Panc1 (cell line): ENCODE data around the gene GPBAR1. TPM values are rescaled to one million over a fixed set of nuclear protein-coding genes. Genes with fewer than 3 reads are reported as not detected.

Experiments used
- ATAC-seq: fragments of 200-7000 bp; cut with Tn5 transposase; 2 replicates; pipeline ENCODE4 v1.9.1; 2020; ENCODE audit warnings: mild to moderate bottlenecking, moderate library complexity
- BruUV-seq: library from RNA; stranded (reverse); fragments of 400-500 nt; replicated peaks from 2 replicates; lab custom pipeline; 2021; lab: Mats Ljungman, UMichigan
- CTCF ChIA-PET: fragments of 300-600 bp; sonication (Branson Sonifier 250); formaldehyde crosslinking; loops from one replicate; lab custom pipeline; 2022; ENCODE audit warnings: antibody characterized with exemption; lab: Charles Lee
- POLR2A ChIA-PET: fragments of 300-600 bp; sonication (Branson Sonifier 250); formaldehyde crosslinking; loops from one replicate; lab custom pipeline; 2022; ENCODE audit warnings: antibody characterized with exemption; lab: Charles Lee
- DNase-seq: peaks from one replicate; pipeline ENCODE4 v3.0.0-alpha.2; 2010; ENCODE audit warnings: low read depth, low spot score
- H3K27ac ChIP-seq: 2 replicates; pipeline ENCODE4 v1.5.1; 2011; ENCODE audit warnings: mild to moderate bottlenecking, low read length, inconsistent platforms
- H3K27me3 ChIP-seq: fragments of 200-500 bp; sonication (Bioruptor generic); 2 replicates; pipeline ENCODE4 v1.6.0; 2014; ENCODE audit warnings: low read length, inconsistent platforms; ENCODE audit not compliant: control insufficient read depth, insufficient read depth
- H3K36me3 ChIP-seq: fragments of 200-500 bp; sonication (Bioruptor generic); 2 replicates; pipeline ENCODE4 v1.5.1; 2014; ENCODE audit warnings: inconsistent platforms, mild to moderate bottlenecking, low read length, moderate library complexity; ENCODE audit not compliant: control insufficient read depth, insufficient read depth
- H3K4me1 ChIP-seq: 2 replicates; pipeline ENCODE4 v1.5.1; 2011; ENCODE audit warnings: inconsistent platforms, mild to moderate bottlenecking, low read length, moderate library complexity; ENCODE audit not compliant: control insufficient read depth, insufficient read depth
- H3K4me3 ChIP-seq, 2 experiments: 2 replicates each; pipeline ENCODE4 v1.5.1; 2011 to 2012; ENCODE audit warnings: low read depth in 2 of 2, low read length in 2 of 2, mild to moderate bottlenecking in 2 of 2, inconsistent platforms in 1 of 2, moderate library complexity in 1 of 2
- H3K9me3 ChIP-seq: fragments of 200-500 bp; sonication (Bioruptor generic); 2 replicates; pipeline ENCODE4 v1.5.1; 2014; ENCODE audit warnings: low read depth, mild to moderate bottlenecking, inconsistent platforms, low read length, moderate library complexity; ENCODE audit not compliant: control insufficient read depth, insufficient read depth
- CTCF ChIP-seq: fragments of 450-650 bp; IDR thresholded peaks from 2 replicates; pipeline ENCODE4 v1.5.1; 2017; ENCODE audit warnings: mild to moderate bottlenecking
- POLR2AphosphoS5 ChIP-seq: IDR thresholded peaks from 2 replicates; pipeline ENCODE4 v1.6.1; 2012; ENCODE audit warnings: mild to moderate bottlenecking, low read depth, low read length, moderate library complexity
- REST ChIP-seq, 2 experiments: IDR thresholded peaks; 2 replicates each; pipeline ENCODE4 v1.6.1; 2011 to 2012; ENCODE audit warnings: low read depth in 2 of 2, control low read depth in 1 of 2, low read length in 1 of 2, mild to moderate bottlenecking in 1 of 2, moderate library complexity in 1 of 2; ENCODE audit not compliant: insufficient read depth in 1 of 2
- SIN3A ChIP-seq: IDR thresholded peaks from 2 replicates; pipeline ENCODE4 v1.6.1; 2012; ENCODE audit warnings: low read depth, mild to moderate bottlenecking, low read length, moderate library complexity, borderline replicate concordance; ENCODE audit not compliant: insufficient read depth
- TCF7L2 ChIP-seq: IDR thresholded peaks from 2 replicates; pipeline ENCODE4 v1.6.1; 2011; ENCODE audit warnings: mild to moderate bottlenecking, low read depth, low read length, inconsistent platforms
- in situ Hi-C: cut with HindIII; loops from 2 replicates; pipeline ENCODE4 v1.10.0; 2016; ENCODE audit warnings: low sequenced_read_pairs, low pct_unique_long_range_greater_than_20kb
- intact Hi-C: fragments of 100-400 bp; cut with micrococcal nuclease; formaldehyde crosslinking; loops from one replicate; pipeline ENCODE4 v1.10.0; 2022; ENCODE audit not compliant: unreplicated experiment
- total RNA-seq: library from RNA; stranded (reverse); gene quantifications from one replicate; pipeline ENCODE4 v1.2.1, GENCODE V29; 2021; ENCODE audit not compliant: unreplicated experiment

GPBAR1 gene
- total RNA-seq, 1 experiment from 2014 or later = 0.18 TPM

- Histone ChIP-seq H3K4me1 (no peaks in the 10 kb centered on the region), H3K27ac (no peak overlapping the region), H3K27me3 (no peaks in the 10 kb centered on the region), H3K4me3 (no peak overlapping the region), H3K36me3 (peaks cover 23% of the 10 kb centered on the region), H3K9me3 (no peaks in the 10 kb centered on the region)
- ATAC-seq (no peak), DNase-seq (no peak)
- intact Hi-C loops = no loop called here
- ChIA-PET CTCF (no interaction called here), POLR2A (no interaction called here)
- in situ Hi-C loops = no loop called here
- no TSS peak for BruUV-seq
- TF ChIP-seq REST (IDR thresholded peaks at IDR 0.05; ENCODE audit: insufficient read depth in 1 of 2, low read depth in 2 of 2, low read length in 1 of 2) = no peak
- TF ChIP-seq CTCF = no peak
- TF ChIP-seq POLR2AphosphoS5 = no peak
- no peak for TF ChIP-seq SIN3A
- TF ChIP-seq TCF7L2 = no peak
Measured at GRCh38 chr2:218255446-218255845, 5.4 kb upstream of the GPBAR1 start.

- Histone ChIP-seq H3K27ac (no peak overlapping the region), H3K9me3 (no peaks in the 10 kb centered on the region), H3K4me1 (peaks cover 3% of the 10 kb centered on the region; the same call in 1 of the 2 replicates), H3K36me3 (peaks cover 23% of the 10 kb centered on the region), H3K4me3 (no peak overlapping the region), H3K27me3 (no peaks in the 10 kb centered on the region)
- DNase-seq (no peak), ATAC-seq (no peak)
- ChIA-PET POLR2A (no interaction called here), CTCF (no interaction called here)
- no TSS peak for BruUV-seq
- no peak for TF ChIP-seq REST (IDR thresholded peaks at IDR 0.05; ENCODE audit: insufficient read depth in 1 of 2, low read depth in 2 of 2, low read length in 1 of 2)
- no peak for TF ChIP-seq POLR2AphosphoS5
- TF ChIP-seq SIN3A = no peak
- no peak for TF ChIP-seq CTCF
- no peak for TF ChIP-seq TCF7L2
- in situ Hi-C loops (no loop called here), intact Hi-C loops (no loop called here)
Measured at GRCh38 chr2:218256612-218257350, 4.0 kb upstream of the GPBAR1 start.
